ENCODE measurements around the gene DGKZ.
"Not testable (repeated sequence)": the region's sequence is repeated elsewhere in the genome, so short reads cannot be mapped to it uniquely, and the experiment has no call there.

DGKZ gene, protein sequence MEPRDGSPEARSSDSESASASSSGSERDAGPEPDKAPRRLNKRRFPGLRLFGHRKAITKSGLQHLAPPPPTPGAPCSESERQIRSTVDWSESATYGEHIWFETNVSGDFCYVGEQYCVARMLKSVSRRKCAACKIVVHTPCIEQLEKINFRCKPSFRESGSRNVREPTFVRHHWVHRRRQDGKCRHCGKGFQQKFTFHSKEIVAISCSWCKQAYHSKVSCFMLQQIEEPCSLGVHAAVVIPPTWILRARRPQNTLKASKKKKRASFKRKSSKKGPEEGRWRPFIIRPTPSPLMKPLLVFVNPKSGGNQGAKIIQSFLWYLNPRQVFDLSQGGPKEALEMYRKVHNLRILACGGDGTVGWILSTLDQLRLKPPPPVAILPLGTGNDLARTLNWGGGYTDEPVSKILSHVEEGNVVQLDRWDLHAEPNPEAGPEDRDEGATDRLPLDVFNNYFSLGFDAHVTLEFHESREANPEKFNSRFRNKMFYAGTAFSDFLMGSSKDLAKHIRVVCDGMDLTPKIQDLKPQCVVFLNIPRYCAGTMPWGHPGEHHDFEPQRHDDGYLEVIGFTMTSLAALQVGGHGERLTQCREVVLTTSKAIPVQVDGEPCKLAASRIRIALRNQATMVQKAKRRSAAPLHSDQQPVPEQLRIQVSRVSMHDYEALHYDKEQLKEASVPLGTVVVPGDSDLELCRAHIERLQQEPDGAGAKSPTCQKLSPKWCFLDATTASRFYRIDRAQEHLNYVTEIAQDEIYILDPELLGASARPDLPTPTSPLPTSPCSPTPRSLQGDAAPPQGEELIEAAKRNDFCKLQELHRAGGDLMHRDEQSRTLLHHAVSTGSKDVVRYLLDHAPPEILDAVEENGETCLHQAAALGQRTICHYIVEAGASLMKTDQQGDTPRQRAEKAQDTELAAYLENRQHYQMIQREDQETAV

DNA sequence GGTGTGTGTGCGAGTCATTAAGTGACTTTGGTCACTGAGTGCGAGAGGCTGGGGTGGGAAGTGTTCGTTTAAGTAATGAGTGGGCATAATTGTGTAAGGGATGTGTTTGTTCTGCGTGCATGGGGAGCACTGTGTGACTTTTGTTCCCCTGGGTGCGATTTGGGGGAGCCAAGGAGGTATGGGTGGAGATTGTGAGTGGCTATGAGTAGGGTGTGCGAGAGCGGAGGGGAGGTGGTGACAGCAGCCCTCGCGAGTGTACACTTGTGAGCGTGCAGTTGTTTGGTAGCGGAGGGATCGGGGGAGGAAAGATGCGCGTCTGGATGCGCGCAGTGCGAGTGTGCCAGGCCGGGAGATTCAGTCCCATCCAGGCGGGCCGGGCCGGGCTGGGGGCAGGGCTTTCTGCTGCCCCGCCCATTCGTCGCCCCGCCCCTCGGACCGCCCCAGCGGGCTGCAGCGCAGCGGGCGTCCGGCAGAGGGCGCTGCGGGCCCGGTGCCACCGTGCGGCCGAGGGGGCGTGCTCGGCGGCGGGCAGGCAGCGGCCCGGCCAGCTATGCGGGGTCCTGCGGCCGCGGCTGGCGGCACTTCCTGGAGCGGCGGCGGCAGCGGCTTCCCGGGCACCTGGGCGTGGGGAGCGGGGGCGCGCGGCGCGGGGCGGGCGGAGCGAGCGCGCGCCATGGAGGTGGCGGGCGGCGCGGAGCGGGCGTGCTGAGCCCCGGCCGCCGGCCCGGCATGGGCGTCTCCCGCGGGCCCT is at the start of gene DGKZ:
TSS of gene DGKZ (plus strand) at position 578 of the 751 bp plus-strand sequence. CDS start 197 bp downstream, outside the sequence.
- peak in 52 of 56 donors; percentile 33 to 91 (median 78) for DNase-seq

DNA sequence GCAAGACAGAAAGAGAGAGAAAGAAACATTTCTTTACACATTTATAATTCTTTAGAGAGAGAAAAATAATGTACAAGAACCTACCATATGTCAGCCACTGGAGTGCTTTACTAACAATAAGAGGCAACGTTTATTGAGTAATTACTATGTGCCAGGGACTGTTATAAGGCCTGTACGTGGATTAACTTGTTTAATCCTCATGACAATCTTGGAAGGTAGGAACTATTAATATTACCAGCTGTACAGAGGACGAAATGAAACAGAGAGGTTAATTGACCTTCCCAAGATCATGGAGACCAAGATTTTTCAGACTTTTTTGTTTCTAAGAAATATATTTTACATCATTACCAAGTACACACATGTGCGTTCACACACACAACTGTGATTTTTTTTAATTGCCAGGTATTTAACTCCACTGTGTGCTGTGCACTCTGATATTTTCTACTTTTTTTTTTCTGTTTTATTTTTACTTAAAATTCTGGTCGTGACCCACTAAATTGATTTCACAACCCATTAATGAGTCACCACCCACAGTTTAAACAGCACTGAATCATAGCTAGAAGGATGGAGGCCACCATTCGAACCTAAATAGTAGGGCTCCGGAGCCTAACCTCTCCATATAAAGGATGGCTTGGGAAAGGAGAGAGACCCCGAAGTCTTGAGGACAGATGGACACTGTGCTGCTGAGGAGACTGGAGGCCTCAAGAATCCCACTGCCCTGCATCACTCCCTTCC is 48.4 kb upstream of the DGKZ start:
- DNase-seq, result no peak

DNA sequence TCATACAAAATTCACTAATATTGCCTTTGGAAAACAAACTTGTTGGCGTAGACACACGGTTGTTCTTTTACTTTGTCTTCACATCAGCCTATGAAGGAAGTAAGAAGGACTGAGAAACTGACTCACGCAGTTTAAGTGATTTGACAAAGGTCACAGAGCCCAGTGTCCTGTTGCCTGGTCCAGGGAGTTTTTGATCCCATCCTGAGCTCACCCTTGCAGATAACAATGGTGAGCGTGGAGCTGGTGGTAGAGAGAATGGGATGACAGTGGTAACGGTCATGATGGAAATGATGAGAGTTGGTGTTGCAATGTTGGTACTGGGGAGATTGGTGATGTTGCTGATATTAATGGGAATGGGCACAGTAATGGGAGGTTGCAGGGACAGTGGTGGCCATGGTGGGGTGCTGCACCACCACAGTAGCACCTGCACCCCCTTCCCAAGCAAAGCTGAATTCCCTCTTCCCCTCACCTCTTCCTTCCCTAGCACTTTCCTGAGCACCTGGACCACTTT is 47.8 kb upstream of the DGKZ start:
- DNase-seq, result no peak

DNA sequence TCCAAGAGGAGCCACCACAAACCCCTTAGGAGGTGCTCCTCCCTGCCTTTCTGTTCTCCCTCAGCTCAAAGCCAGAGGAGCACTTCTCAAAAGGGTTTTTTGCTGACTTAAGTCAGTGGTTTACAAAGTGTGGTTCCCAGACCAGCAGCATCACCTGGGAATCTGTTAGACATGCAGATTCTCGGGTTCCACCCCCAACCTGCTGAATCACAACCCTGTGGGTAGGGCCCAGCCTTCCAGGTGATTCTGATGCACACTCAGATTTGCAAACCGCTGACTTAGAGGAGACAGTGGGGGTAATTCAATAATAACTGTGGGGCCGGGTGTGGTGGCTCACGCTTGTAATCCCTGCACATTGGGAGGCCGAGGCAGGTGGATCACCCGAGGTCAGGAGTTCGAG is 47.0 kb upstream of the DGKZ start:
- no peak for DNase-seq

DNA sequence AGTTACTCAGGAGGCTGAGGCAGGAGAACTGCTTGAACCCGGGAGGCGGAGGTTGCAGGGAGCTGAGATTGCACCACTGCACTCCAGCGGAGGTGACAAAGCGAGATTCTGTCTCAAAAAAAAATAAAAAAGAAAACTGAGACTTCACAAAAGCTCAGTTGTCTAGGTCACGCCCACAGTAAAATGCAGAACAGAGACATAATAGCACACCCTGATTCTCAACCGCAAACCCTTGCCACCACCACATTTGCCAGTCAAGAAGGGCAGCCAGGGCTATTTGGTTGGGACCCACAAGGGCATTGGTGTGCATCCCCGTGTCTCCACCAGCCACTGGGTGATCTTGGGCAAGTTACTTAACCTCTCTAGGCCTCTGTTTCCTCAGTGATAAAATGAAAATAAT is 44.4 kb upstream of the DGKZ start:
- no peak for DNase-seq

DNA sequence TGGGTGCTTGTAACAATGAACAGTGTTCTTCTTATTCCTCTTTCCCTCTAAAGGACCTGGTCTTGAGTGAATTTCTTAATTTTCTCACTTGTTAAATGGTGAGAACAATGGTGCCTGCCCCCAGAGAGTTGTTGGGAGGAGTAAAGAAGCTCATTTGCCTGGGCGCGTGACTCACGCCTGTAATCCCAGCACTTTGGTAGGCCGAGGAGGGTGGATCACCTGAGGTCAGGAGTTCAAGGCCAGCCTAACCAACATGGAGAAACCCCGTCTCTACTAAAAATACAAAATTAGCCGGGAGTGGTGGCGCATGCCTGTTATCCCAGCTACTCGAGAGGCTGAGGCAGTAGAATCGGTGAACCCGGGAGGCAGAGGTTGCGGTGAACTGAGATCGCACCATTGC is 43.2 kb upstream of the DGKZ start:
- DNase-seq, result not testable (repeated sequence)

DNA sequence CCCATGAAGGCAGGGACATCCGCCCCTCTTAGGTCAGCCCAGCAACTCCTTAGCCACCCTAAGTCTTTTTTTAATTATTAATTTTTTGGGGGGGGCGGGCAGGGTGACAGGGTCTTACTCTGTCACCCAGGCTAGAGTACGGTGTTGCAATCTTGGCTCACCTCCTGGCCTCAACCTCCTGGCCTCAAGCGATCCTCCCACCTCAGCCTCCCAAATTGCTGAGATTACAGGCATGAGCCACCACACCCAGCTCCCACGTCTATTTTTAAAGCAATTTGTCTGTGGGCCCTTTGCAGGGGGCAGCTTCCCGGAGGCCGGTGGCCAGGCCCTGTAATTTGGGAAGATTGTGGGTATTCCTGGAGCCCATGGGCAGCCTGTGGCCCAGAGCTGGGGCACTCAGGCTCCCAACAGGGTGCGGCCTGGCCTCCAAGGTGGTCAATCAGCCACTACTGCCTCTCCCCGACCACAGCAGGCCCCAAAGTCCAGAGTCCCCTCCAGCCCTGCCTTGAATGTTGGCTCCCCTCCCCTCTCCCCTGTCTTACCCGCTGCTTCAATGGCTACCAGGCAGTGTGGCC is 42.6 kb upstream of the DGKZ start:
- DNase-seq, result no peak

DNA sequence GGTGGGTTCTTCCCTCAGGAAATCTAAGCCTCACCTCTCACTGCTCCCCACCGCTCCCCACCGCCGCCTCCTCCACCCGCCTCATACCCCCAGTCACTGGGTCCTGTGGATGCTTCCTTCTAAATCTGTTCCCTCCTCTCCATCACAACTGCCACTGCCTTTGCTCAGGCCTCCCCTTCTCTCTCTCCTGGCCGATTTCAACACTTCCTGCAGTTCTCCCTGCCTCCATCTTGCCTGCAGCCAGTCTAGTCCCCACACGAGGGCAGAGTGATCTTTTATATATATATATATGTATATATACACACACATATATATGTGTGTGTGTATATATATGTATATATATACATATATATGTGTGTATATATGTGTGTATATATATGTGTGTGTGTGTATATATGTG is 42.0 kb upstream of the DGKZ start:
- no peak for DNase-seq

DNA sequence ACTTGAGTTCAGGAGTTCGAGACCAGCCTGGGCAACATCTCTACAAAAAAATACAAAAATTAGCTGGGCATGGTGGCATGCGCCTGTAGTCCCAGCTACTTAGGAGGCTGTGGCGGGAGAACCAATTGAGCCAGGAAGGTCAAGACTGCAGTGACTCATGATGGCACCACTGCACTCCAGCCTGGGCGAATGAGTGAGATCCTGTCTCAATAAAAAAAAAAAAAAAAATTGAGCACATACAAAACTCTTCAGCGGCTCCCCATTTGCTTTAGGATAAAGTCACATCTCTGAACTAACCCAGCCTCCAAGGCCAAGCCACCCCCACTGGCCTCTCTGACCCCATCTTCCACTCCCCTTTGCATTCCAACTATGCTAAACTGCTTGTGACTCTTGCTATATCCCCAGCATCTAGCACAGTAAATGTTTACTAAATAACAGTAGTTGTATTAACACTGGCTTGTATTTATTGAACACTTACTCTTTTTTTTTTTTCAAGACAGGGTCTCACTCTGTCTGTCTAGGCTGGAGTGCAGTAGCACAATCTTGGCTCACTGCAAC is 40.9 kb upstream of the DGKZ start:
- no peak for DNase-seq

DNA sequence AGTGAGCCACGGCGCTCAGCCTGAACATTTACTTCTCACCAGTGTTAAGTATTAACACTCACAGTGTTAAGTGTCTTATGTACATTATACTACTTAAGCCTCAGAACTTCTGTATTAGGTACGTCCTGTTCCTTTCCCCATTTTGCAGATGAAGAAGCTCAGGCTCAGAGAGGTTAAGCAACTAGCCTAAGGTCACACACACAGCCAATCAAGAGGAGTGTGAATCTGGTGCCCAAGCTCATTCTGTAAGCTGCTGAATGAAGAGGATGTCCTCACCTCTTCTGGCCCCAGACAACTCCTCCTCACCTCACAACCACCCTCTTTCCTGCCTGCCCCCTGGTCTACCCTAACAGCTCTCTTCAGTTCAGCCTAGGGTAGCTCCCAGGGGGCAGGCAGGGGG is 39.9 kb upstream of the DGKZ start:
- DNase-seq, result no peak

DNA sequence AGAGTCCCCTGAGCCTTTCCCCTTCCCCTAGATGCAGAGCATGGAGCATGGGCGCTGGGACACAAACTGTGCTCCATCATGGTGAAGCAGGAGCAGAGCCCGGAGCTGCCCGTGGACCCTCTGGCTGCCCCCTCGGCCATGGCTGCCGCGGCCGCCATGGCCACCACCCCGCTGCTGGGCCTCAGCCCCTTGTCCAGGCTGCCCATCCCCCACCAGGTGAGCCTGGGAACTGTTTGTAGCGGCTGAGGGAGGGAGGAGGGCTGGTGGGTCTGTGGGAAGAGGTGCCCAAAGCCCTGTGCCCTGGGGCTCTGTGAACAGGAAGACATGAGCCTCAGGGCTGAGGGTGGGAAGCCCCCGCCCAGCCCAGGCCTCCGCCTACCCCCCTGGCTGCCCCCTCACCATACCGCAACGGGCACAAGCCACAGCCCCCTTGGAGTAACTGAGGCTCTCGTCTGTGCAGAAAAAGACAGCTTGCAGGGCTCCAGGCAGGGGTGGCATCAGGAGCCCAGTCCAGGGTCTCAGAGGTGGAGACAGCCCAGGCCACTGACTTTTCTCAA is 39.4 kb upstream of the DGKZ start:
- DNase-seq, result no peak

DNA sequence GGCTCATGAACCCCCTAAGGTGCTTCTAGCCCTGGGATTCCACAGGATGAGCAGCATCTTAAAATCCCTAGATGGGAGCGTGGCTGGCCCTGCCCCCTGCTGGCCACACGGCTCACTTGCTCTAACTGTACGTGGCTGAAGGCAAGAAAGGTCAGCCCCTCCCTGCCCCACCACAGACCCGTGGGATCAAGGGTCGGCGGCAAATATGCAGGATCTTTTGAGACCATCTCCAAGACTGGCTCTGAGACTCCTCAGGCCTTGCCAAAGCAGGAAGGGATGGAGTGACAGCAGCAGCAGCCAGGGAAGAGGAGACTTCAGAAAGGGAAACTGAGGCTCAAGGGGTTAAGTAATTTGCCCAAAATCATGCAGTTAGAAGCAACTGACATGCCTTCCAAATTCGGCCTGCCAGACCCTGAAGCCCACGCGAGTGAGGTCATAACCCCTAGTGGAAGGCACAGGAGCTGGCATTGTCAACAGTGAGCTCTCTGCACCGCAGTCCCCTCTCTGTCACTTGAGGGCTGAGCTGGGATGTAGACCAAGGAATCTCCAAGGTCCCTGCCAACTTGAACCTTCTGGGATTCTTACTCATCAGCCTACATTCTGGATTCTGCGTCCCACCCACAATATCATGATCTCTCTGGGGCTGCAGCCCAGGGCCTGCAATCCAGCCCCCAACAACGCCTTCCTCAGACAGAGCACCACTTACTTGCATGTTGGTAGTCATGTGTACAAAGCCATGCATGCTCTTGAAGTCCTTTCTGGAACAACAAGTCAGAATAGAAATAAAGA is 38.4 kb upstream of the DGKZ start:
- DNase-seq, result peak in 43 of 56 donors; percentile 3 to 81 (median 36)

DNA sequence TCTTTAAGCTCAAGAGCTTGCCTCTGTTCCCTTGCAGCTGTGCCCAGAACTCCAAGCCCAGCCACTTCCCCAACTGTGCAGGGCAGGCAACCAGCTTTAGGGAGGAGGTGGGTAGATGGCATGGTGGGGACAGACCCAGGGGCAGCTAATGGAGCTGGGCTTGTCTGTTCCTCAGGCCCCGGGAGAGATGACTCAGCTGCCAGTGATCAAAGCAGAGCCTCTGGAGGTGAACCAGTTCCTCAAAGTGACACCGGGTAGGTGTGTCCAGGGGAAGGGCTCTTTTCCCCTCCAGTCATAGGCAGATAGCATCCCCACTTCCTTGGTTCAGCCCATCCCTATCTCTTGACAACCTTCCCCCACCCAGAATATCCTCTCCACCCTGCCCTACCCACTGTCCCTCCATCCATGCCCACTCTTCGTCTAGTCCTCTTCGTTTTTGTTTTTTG is 37.4 kb upstream of the DGKZ start:
- no peak for DNase-seq

DNA sequence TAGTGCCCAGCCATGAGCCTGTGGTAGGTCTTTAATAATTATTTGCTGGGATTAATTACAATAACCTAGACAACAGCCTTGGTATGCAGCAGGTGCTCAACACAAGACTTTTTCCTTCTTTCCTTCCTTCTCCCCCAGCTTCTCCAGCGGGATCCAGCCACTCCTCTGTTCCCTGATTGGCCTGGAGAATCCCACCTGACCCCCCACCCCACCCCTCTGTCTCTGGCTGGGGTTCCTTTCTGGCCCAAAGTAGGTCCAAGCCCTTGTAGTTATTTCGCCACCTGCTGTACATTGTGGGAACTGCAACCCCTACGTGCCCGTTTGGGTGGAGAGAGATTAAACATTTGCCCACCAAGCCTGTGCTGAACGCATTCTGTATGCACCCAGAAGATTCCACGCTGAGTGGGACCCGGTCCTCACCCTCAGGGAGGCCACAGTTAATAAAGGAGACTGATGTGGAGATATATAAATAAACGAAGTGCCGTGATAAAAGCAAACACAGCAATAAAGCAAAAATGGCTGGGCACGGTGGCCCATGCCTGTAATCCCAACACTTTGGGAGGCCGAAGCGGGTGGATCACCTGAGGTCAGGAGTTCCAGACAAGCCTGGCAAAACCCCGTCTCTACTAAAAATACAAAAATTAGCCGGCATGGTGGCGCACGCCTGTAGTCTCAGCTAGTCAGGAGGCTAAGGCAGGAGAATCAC is 32.1 kb upstream of the DGKZ start:
- DNase-seq, result peak in 21 of 56 donors; percentile 9 to 72 (median 27)

DNA sequence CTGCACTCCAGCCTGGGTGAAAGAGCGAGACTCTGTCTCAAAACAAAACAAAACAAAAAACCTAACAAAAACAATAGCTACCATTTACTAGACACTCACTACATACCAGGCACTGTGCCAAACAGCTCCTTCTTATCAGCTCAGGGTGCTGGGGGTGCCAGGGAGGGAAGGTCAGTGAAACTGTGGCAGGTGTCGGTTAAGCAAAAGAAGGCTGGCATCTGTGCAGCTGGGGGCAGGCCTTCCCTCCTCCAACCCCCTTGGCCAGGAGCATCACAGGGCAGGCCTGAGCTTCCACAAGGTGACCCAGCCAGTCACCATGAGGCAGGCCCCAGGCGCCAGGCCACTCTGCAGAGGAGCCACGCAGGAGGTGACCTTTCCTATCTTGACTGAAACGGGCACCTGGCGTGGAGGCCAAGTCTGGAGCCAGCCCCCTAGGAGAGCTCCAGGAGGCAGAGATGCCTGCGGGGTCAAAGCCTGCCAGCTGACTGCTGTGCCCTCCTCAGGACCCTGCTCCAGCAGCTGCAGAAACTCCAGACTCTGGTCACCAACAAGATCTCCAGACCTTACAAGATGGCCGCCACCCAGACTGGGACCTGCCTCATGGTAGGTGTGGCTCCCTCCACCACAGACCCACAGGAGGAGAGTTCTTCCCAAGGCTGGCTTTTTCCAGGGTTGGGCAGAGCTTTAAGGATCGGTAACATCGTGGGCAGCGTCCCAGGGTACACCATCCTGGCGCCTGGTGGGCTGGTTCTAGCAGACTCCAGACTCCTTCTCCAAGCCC is 31.3 kb upstream of the DGKZ start:
- DNase-seq, result no peak

DNA sequence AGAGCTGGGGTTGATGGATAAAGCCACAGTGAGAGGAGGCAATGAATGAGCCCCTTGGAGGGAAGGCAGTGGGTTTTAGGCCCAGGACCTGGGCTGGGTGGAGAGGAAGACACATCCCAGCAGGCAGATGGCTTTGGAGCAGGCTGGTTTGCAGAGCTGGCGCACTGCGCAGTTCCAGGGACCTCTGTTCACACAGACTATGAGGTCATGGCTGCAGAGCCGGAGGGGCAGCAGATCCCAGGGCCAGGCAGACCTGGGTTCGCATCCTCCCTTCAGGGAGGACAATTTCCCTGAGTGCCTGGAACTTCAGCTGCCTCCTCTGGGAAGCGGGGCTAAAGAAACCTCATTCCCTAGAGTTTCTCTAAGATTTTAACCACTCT is 28.2 kb upstream of the DGKZ start:
- DNase-seq, result no peak

DNA sequence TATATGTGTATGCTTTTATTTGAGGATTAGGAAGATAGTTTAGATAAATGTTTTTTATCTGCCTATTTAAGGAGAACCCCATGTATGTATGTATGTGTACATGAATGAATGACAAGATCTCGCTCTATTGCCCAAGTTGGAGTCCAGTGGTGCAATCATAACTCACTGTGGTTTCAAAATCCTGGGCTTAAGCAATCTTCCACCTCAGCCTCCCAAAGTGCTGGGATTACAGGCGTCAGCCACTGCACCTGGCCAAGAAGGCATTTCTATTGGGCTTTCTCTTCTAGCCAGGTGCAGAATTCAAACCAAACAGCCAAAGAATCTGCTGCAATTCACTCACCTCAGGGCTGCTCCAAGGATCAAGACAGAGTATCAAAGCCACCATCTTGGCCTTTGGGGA is 25.5 kb upstream of the DGKZ start:
- DNase-seq, result no peak

Measured in amygdala (tissue), 56 donors.